ENCODE results near the gene JAZF1. TPM values are rescaled to one million over a fixed set of nuclear protein-coding genes. Genes with fewer than 3 reads are reported as not detected.

JAZF1 gene
- total RNA-seq, 1 donor from 2014 or later = 6.4 TPM

DNA sequence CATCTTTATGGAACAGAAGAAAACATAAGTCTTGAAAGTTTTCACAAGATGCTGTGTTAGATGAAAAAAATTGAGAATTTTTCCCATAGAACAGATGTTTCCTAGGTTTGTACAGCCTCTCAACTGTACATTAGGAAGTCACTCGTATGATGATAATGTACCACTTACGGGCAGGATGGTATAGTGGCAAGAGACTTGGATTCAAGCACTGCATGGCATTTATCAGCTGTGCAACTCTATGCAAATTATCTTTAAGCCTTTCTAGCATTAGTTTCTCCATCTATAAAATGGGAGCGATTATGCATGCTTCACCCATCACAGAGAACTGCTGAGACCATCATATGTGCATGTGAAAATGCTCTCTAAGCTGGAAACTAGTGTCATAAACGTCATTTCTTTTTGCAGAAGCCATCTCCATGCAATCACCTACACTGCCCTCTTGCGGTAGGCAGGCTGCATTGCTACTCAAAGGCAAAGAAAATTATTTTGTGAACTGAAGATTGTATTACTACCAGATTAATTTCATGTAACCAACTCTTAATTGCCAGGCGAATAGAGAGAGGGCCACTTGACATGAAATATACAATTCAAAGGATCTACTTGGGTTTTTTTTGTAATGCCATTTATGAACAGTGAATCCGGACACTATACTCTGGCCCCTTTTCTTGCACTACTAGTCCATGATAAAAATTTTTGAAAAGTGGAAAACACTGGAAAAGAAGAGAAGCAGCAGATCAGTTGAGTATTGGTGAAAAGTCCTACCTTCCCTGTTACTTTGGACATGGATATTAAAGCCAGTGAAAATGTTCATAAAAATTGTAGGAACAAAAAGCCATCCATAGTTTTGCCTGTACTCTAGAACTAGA is 102.3 kb downstream of the JAZF1 start:
- DNase-seq (ENCODE audit: low spot score, unreplicated experiment) = no peak
- H3K9me3 Mint-ChIP-seq (ENCODE audit: low read depth) = no peaks in the 10 kb centered on the region
- no peak overlapping the region for H3K4me3 Mint-ChIP-seq (ENCODE audit: low read depth)
- TF ChIP-seq, protein P1, sequence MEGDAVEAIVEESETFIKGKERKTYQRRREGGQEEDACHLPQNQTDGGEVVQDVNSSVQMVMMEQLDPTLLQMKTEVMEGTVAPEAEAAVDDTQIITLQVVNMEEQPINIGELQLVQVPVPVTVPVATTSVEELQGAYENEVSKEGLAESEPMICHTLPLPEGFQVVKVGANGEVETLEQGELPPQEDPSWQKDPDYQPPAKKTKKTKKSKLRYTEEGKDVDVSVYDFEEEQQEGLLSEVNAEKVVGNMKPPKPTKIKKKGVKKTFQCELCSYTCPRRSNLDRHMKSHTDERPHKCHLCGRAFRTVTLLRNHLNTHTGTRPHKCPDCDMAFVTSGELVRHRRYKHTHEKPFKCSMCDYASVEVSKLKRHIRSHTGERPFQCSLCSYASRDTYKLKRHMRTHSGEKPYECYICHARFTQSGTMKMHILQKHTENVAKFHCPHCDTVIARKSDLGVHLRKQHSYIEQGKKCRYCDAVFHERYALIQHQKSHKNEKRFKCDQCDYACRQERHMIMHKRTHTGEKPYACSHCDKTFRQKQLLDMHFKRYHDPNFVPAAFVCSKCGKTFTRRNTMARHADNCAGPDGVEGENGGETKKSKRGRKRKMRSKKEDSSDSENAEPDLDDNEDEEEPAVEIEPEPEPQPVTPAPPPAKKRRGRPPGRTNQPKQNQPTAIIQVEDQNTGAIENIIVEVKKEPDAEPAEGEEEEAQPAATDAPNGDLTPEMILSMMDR (IDR thresholded peaks at IDR 0.05; ENCODE audit: unreplicated experiment) = peak; percentile 95
- peaks cover 28% of the 10 kb centered on the region for H3K4me1 Mint-ChIP-seq (ENCODE audit: low read depth)
- peaks cover 7% of the 10 kb centered on the region for H3K27me3 Mint-ChIP-seq
- no peaks in the 10 kb centered on the region for H3K36me3 Mint-ChIP-seq (ENCODE audit: insufficient read depth)
- no peak overlapping the region for H3K27ac Mint-ChIP-seq

DNA sequence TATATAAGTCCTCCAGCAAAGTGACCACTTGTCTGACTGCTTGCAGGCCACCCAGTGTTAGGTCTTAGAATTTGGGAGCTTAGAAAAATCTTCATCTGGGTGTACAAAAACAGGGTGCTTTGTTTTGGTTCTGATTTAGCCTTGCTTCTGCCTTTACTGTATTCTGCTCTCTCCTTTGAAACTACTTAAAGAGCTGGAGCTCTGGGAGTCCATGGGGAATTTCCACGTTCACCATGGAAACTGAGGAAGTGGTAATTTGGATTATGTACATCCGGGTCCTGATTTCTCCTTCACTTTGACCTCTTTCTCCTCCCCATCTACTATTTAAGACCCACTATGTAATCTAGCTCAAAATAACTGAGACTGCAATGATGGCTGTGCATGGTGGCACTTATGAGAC is 103.0 kb downstream of the JAZF1 start:
- TF ChIP-seq, protein P1 (IDR thresholded peaks at IDR 0.05; ENCODE audit: unreplicated experiment) = no peak
- Mint-ChIP-seq H3K9me3 (ENCODE audit: low read depth) (no peaks in the 10 kb centered on the region), H3K27me3 (peaks cover under 1% of the 10 kb centered on the region), H3K4me1 (ENCODE audit: low read depth) (peaks cover 28% of the 10 kb centered on the region), H3K36me3 (ENCODE audit: insufficient read depth) (no peaks in the 10 kb centered on the region), H3K27ac (no peak overlapping the region), H3K4me3 (ENCODE audit: low read depth) (no peak overlapping the region)
- no peak for DNase-seq (ENCODE audit: low spot score, unreplicated experiment)

DNA sequence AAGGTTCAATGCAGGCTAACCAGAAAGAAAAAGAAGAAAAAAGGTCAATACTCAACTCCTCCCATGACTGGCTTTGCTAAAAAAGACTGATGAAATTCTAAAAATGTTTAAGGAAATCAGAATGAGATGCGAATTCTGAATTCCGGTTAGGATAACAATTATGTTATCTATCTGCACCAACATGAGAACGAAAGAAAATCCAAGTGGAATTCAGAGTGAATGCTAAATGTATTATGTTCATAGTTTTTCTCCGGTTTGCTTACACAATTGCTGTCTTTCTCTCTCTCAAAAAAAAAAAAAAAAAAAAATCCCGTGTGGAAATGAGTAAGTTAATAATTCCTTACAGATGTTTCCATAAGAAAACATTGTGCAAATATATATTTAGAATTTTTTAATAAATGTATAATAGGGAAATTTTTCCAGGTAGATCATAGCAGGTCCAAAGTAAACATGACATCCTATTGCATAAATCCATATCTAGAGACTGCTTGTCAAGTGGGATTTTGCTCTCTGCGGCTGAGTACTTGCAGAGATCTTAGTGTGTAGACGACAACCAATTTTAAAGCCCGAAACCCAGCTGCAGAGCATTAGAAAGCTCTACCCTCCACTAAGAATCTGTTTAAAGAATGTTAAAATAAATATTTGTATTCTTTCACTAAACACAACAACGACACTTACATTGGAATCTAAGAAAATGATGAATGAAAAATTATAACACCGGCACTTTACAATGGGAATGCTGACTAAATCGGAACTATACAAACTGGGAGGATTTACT is 104.0 kb downstream of the JAZF1 start:
- peaks cover 3% of the 10 kb centered on the region for H3K27me3 Mint-ChIP-seq
- H3K4me3 Mint-ChIP-seq (ENCODE audit: low read depth) = no peak overlapping the region
- no peak overlapping the region for H3K27ac Mint-ChIP-seq

DNA sequence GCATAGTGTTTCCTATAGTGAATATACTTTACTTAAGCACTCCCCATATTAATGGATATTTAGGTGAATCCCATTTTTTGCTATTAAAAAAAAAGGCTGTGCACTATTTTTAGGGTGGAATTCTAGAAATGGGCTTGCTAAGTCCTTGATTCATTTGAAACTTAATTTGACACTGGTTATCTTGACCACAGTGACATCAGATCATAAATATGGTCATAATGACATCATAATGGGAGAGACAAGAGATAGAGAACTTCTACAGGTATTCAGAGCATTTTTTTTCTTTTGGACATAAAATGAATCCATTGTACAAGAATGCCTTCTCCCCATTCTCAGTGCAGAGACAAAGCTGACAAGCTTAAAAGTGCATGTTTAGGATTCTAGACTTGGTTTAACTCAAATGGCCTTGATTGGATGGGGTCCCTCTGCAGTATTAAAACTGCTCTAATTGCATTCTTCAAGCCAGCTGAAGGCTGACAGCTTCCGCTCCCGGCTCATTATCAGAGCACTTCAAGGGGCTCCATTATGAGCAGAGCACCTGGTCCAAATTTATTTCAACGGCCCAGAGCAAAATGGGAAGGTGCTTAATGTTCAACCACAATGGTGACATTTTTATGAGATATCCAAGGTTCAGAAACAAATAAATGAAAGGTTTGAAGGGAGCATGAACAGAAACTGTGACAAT is 104.8 kb downstream of the JAZF1 start:
- H3K36me3 Mint-ChIP-seq (ENCODE audit: insufficient read depth) = no peaks in the 10 kb centered on the region
- no peak overlapping the region for H3K27ac Mint-ChIP-seq
- DNase-seq (ENCODE audit: low spot score, unreplicated experiment) = no peak
- TF ChIP-seq, protein P1 (IDR thresholded peaks at IDR 0.05; ENCODE audit: unreplicated experiment) = no peak
- H3K27me3 Mint-ChIP-seq = peaks cover 5% of the 10 kb centered on the region
- no peak overlapping the region for H3K4me3 Mint-ChIP-seq (ENCODE audit: low read depth)
- H3K4me1 Mint-ChIP-seq (ENCODE audit: low read depth) = peaks cover 27% of the 10 kb centered on the region
- no peaks in the 10 kb centered on the region for H3K9me3 Mint-ChIP-seq (ENCODE audit: low read depth)

More for the DNA sequence above, 104.0 kb downstream of the JAZF1 start:
- H3K4me1 Mint-ChIP-seq (ENCODE audit: low read depth) = peaks cover 28% of the 10 kb centered on the region
- no peaks in the 10 kb centered on the region for H3K9me3 Mint-ChIP-seq (ENCODE audit: low read depth)
- no peaks in the 10 kb centered on the region for H3K36me3 Mint-ChIP-seq (ENCODE audit: insufficient read depth)
- no peak for DNase-seq (ENCODE audit: low spot score, unreplicated experiment)
- TF ChIP-seq, protein P1 (IDR thresholded peaks at IDR 0.05; ENCODE audit: unreplicated experiment) = no peak

Data from progenitor cell of endocrine pancreas (in vitro differentiated cells).